Activated T-cell treated with anti-CD3 and anti-CD28 coated beads, Interleukin-2, amount 50 U/mL, for 72 hours (primary cell): Measurements from ENCODE around the gene PNMA6E. TPM values are rescaled to one million over a fixed set of nuclear protein-coding genes. Genes with fewer than 3 reads are reported as not detected.
A peak's percentile ranks its signal among the peaks of the same experiment; 100 is the strongest.

ENCODE experiments used
- ATAC-seq, 2 donors: fragments of 150-1000 bp; cut with Tn5 transposase; replicated peaks in 1 of 2; 2 replicates each; pipeline ENCODE4 v1.10.0; 2021; ENCODE audit warnings: moderate library complexity in 2 of 2, mild to moderate bottlenecking in 1 of 2
- DNase-seq, 2 donors: peaks; one replicate each; pipeline ENCODE4 v3.0.0; 2021 to 2022; ENCODE audit warnings: mixed read lengths in 1 of 2
- H3K27ac Mint-ChIP-seq: one replicate; pipeline ENCODE4 v1.8.0; 2022; ENCODE audit warnings: mild to moderate bottlenecking, moderate library complexity, mixed read lengths
- H3K27me3 Mint-ChIP-seq: one replicate; pipeline ENCODE4 v1.8.0; 2022; ENCODE audit warnings: low read depth, mixed read lengths
- H3K36me3 Mint-ChIP-seq, 2 donors: one replicate each; pipeline ENCODE4 v1.8.0; 2022; ENCODE audit warnings: mixed read lengths in 2 of 2, mild to moderate bottlenecking in 1 of 2; ENCODE audit not compliant: insufficient read depth in 2 of 2
- H3K4me1 Mint-ChIP-seq: one replicate; pipeline ENCODE4 v1.8.0; 2022; ENCODE audit warnings: low read depth, mixed read lengths
- H3K4me3 Mint-ChIP-seq, 2 donors: one replicate each; pipeline ENCODE4 v1.8.0; 2022; ENCODE audit warnings: mild to moderate bottlenecking in 2 of 2, mixed read lengths in 2 of 2, moderate library complexity in 2 of 2
- H3K9me3 Mint-ChIP-seq, 2 donors: one replicate each; pipeline ENCODE4 v1.8.0; 2022; ENCODE audit warnings: mixed read lengths in 2 of 2
- total RNA-seq, 2 donors: library from RNA; stranded (reverse); gene quantifications; one replicate each; pipeline ENCODE4 v1.2.3, GENCODE V29; 2022

Gene PNMA6E
- total RNA-seq, 2 donors from 2014 or later: not detected

- peaks cover 13% of the 10 kb centered on the region for H3K27me3 Mint-ChIP-seq
- no peaks in the 10 kb centered on the region for H3K9me3 Mint-ChIP-seq
- H3K4me1 Mint-ChIP-seq: no peaks in the 10 kb centered on the region
- no peaks in the 10 kb centered on the region for H3K36me3 Mint-ChIP-seq
- no peak overlapping the region for H3K4me3 Mint-ChIP-seq
- no peak for ATAC-seq
- H3K27ac Mint-ChIP-seq: no peak overlapping the region
- no peak for DNase-seq
These were observed 18.3 kb downstream of the PNMA6E start for GRCh38 chrX:153382563-153383482.

- no peaks in the 10 kb centered on the region for H3K36me3 Mint-ChIP-seq
These were observed 19.2 kb downstream of the PNMA6E start for GRCh38 chrX:153381684-153382532.

GRCh38 chrX:153380691-153381090 is 20.5 kb downstream of the PNMA6E start:
- no peak overlapping the region for H3K27ac Mint-ChIP-seq
- no peaks in the 10 kb centered on the region for H3K36me3 Mint-ChIP-seq
- no peak overlapping the region for H3K4me3 Mint-ChIP-seq

More at GRCh38 chrX:153381684-153382532, 19.2 kb downstream of the PNMA6E start:
- peaks cover 10% of the 10 kb centered on the region for H3K27me3 Mint-ChIP-seq
- DNase-seq: peak; percentile 18 to 31
- no peak overlapping the region for H3K4me3 Mint-ChIP-seq
- ATAC-seq: peak; percentile 67 to 86
- no peaks in the 10 kb centered on the region for H3K4me1 Mint-ChIP-seq
- no peaks in the 10 kb centered on the region for H3K9me3 Mint-ChIP-seq
- no peak overlapping the region for H3K27ac Mint-ChIP-seq

GRCh38 chrX:153379971-153380581 is 21.1 kb downstream of the PNMA6E start:
- DNase-seq (no peak), ATAC-seq (no peak)
- Mint-ChIP-seq H3K9me3 (no peaks in the 10 kb centered on the region), H3K27me3 (peaks cover 8% of the 10 kb centered on the region), H3K27ac (no peak overlapping the region), H3K36me3 (no peaks in the 10 kb centered on the region), H3K4me1 (no peaks in the 10 kb centered on the region), H3K4me3 (no peak overlapping the region)

More at GRCh38 chrX:153380691-153381090, 20.5 kb downstream of the PNMA6E start:
- Mint-ChIP-seq H3K9me3 (no peaks in the 10 kb centered on the region), H3K27me3 (peaks cover 2% of the 10 kb centered on the region), H3K4me1 (no peaks in the 10 kb centered on the region)
- no peak for ATAC-seq
- DNase-seq: no peak

- DNase-seq (no peak), ATAC-seq (no peak)
- H3K9me3 Mint-ChIP-seq: no peaks in the 10 kb centered on the region
- no peak overlapping the region for H3K4me3 Mint-ChIP-seq
- H3K27me3 Mint-ChIP-seq: peaks cover 9% of the 10 kb centered on the region
- H3K27ac Mint-ChIP-seq: no peak overlapping the region
- H3K36me3 Mint-ChIP-seq: no peaks in the 10 kb centered on the region
- H3K4me1 Mint-ChIP-seq: no peaks in the 10 kb centered on the region
These were observed 21.6 kb downstream of the PNMA6E start for GRCh38 chrX:153379508-153379907.

GRCh38 chrX:153378607-153379006 is 22.5 kb downstream of the PNMA6E start:
- Mint-ChIP-seq H3K4me1 (no peaks in the 10 kb centered on the region), H3K27me3 (peaks cover 9% of the 10 kb centered on the region), H3K27ac (no peak overlapping the region), H3K9me3 (no peaks in the 10 kb centered on the region), H3K4me3 (no peak overlapping the region), H3K36me3 (no peaks in the 10 kb centered on the region)
- ATAC-seq (no peak), DNase-seq (no peak)

GRCh38 chrX:153377727-153378126 is 23.4 kb downstream of the PNMA6E start:
- no peak for ATAC-seq
- H3K27me3 Mint-ChIP-seq: peaks cover 9% of the 10 kb centered on the region
- H3K27ac Mint-ChIP-seq: no peak overlapping the region
- no peak overlapping the region for H3K4me3 Mint-ChIP-seq
- H3K36me3 Mint-ChIP-seq: no peaks in the 10 kb centered on the region
- H3K9me3 Mint-ChIP-seq: no peaks in the 10 kb centered on the region
- DNase-seq: no peak
- H3K4me1 Mint-ChIP-seq: no peaks in the 10 kb centered on the region

- DNase-seq (no peak), ATAC-seq (no peak)
- Mint-ChIP-seq H3K4me3 (no peak overlapping the region), H3K27ac (no peak overlapping the region), H3K9me3 (no peaks in the 10 kb centered on the region), H3K27me3 (peaks cover 9% of the 10 kb centered on the region), H3K4me1 (peaks cover 4% of the 10 kb centered on the region), H3K36me3 (no peaks in the 10 kb centered on the region)
These were observed 25.6 kb downstream of the PNMA6E start for GRCh38 chrX:153375571-153375970.

- H3K4me3 Mint-ChIP-seq: no peak overlapping the region
- no peaks in the 10 kb centered on the region for H3K36me3 Mint-ChIP-seq
- H3K9me3 Mint-ChIP-seq: no peaks in the 10 kb centered on the region
- peaks cover 5% of the 10 kb centered on the region for H3K4me1 Mint-ChIP-seq
- H3K27me3 Mint-ChIP-seq: peaks cover 16% of the 10 kb centered on the region
- DNase-seq (no peak), ATAC-seq (no peak)
- H3K27ac Mint-ChIP-seq: no peak overlapping the region
These were observed 26.7 kb downstream of the PNMA6E start for GRCh38 chrX:153374426-153374825.

GRCh38 chrX:153372949-153373348 is 28.2 kb downstream of the PNMA6E start:
- H3K36me3 Mint-ChIP-seq: no peaks in the 10 kb centered on the region
- no peak overlapping the region for H3K4me3 Mint-ChIP-seq
- DNase-seq: no peak
- peaks cover 5% of the 10 kb centered on the region for H3K4me1 Mint-ChIP-seq
- H3K27ac Mint-ChIP-seq: no peak overlapping the region
- H3K9me3 Mint-ChIP-seq: no peaks in the 10 kb centered on the region
- ATAC-seq: no peak
- H3K27me3 Mint-ChIP-seq: peaks cover 19% of the 10 kb centered on the region

- H3K9me3 Mint-ChIP-seq: no peaks in the 10 kb centered on the region
- H3K4me1 Mint-ChIP-seq: peaks cover 5% of the 10 kb centered on the region
- ATAC-seq (no peak), DNase-seq (no peak)
- H3K4me3 Mint-ChIP-seq: peak overlapping the region in 1 of 2 donors; percentile 33
- H3K27ac Mint-ChIP-seq: peak overlapping the region; percentile 56
- H3K27me3 Mint-ChIP-seq: peaks cover 19% of the 10 kb centered on the region
- no peaks in the 10 kb centered on the region for H3K36me3 Mint-ChIP-seq
These were observed 29.9 kb downstream of the PNMA6E start for GRCh38 chrX:153371256-153371655.

- Mint-ChIP-seq H3K36me3 (no peaks in the 10 kb centered on the region), H3K9me3 (no peaks in the 10 kb centered on the region), H3K4me3 (peak overlapping the region in 1 of 2 donors; percentile 33), H3K27ac (peak overlapping the region; percentile 56), H3K27me3 (peaks cover 14% of the 10 kb centered on the region), H3K4me1 (peaks cover 12% of the 10 kb centered on the region)
- ATAC-seq (peak; percentile 56 to 74), DNase-seq (peak in 1 of 2 donors; percentile 11)
These were observed 30.7 kb downstream of the PNMA6E start for GRCh38 chrX:153370293-153371055.
